ENCODE results near the gene TRAP1. TPM values are rescaled to one million over a fixed set of nuclear protein-coding genes. Genes with fewer than 3 reads are reported as not detected.
"Not testable (repeated sequence)": the region's sequence is repeated elsewhere in the genome, so short reads cannot be mapped to it uniquely, and the experiment has no call there.

The TRAP1 gene
- total RNA-seq, 1 donor from 2014 or later = 299 TPM

DNA sequence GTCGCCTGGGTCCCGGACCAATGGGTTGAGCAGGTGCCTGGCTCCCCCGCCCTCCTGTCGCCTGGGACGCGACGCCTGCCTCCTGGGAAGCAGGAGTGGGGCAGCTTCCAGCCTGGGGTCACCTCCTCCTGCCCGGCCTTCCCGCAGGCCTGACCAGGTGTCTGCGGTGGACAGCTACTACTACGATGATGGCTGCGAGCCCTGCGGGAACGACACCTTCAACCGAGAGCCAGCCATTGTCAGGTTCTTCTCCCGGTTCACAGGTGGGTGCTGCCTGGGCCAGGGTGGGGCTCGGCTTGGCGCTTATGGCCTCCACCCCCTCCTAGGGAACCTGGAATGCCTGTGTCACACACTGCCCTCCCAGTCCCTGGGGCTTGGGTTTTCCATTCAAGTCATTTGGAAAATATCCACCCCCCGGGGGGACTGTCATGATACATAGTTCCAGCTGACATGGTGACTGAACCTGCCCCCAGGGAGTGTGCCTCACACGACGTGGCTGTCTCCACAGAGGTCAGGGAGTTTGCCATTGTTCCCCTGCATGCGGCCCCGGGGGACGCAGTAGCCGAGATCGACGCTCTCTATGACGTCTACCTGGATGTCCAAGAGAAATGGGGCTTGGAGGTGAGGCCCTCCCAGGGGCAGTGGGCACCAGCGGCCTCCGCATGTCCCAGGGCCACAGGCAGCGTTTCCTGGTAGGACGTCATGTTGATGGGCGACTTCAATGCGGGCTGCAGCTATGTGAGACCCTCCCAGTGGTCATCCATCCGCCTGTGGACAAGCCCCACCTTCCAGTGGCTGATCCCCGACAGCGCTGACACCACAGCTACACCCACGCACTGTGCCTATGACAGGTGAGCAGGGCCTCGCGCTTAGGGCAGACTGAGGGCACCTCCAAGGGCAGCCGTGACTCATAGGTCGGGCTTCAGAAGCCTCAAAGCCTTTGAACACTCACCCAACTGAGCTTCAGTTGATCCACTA is 60.5 kb downstream of the TRAP1 start:
- peaks cover 12% of the 10 kb centered on the region for H3K4me1 Mint-ChIP-seq (ENCODE audit: low read depth)
- no peaks in the 10 kb centered on the region for H3K27me3 Mint-ChIP-seq (ENCODE audit: low read depth)
- peaks cover 69% of the 10 kb centered on the region for H3K36me3 Mint-ChIP-seq (ENCODE audit: low read depth)
- no peak overlapping the region for H3K27ac Mint-ChIP-seq
- DNase-seq (ENCODE audit: low spot score) = no peak
- H3K9me3 Mint-ChIP-seq = no peaks in the 10 kb centered on the region
- no peak overlapping the region for H3K4me3 Mint-ChIP-seq (ENCODE audit: low read depth)
- intact Hi-C loops (cut with micrococcal nuclease) = no loop called here

DNA sequence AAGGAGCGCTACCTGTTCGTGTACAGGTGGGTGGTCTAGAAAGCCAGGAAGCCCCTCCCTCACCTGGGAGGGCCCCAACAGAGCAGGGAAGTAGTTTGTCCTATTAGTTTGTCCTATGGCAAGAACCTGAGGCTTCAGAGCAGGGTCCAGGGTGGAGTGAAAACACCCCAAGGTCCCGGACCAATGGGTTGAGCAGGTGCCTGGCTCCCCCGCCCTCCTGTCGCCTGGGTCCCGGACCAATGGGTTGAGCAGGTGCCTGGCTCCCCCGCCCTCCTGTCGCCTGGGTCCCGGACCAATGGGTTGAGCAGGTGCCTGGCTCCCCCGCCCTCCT is 61.2 kb downstream of the TRAP1 start:
- peaks cover 69% of the 10 kb centered on the region for H3K36me3 Mint-ChIP-seq (ENCODE audit: low read depth)
- DNase-seq (ENCODE audit: low spot score); intact Hi-C loops (cut with micrococcal nuclease): not testable (repeated sequence)

DNA sequence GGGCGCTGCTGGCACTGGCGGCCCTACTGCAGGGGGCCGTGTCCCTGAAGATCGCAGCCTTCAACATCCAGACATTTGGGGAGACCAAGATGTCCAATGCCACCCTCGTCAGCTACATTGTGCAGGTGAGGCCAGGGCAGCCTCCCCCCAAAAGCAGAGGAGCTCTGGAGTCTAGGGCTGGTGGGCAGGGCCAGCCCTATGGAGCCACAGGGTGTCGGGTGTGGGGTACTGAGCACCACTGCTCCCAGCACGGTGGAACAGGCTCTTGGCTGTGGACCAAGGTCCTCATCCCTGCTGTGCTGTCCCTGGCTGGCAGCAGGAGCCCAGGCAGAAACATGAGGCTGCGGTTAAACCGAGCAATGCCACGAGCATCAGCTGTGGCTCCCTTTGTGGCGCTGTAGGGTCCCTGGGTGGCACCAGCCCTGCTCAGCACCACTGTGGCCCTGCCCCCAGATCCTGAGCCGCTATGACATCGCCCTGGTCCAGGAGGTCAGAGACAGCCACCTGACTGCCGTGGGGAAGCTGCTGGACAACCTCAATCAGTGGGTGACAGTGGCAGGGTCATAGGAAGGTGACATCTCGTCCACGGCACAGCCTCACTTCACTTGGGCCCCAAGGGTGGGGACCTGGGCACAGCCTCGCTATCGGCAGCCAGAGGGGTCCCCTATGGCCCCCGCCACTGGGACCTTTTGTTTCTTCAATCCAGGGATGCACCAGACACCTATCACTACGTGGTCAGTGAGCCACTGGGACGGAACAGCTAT is 61.7 kb downstream of the TRAP1 start:
- intact Hi-C loops (cut with micrococcal nuclease) = no loop called here
- DNase-seq (ENCODE audit: low spot score) = no peak
- Mint-ChIP-seq H3K27me3 (ENCODE audit: low read depth) (no peaks in the 10 kb centered on the region), H3K27ac (no peak overlapping the region), H3K9me3 (no peaks in the 10 kb centered on the region), H3K36me3 (ENCODE audit: low read depth) (peaks cover 68% of the 10 kb centered on the region), H3K4me3 (ENCODE audit: low read depth) (no peak overlapping the region), H3K4me1 (ENCODE audit: low read depth) (peaks cover 12% of the 10 kb centered on the region)

More for the DNA sequence above, 61.2 kb downstream of the TRAP1 start:
- not testable (repeated sequence) for H3K27me3 Mint-ChIP-seq (ENCODE audit: low read depth); H3K4me3 Mint-ChIP-seq (ENCODE audit: low read depth); H3K9me3 Mint-ChIP-seq; H3K27ac Mint-ChIP-seq
- peaks cover 12% of the 10 kb centered on the region for H3K4me1 Mint-ChIP-seq (ENCODE audit: low read depth)

DNA sequence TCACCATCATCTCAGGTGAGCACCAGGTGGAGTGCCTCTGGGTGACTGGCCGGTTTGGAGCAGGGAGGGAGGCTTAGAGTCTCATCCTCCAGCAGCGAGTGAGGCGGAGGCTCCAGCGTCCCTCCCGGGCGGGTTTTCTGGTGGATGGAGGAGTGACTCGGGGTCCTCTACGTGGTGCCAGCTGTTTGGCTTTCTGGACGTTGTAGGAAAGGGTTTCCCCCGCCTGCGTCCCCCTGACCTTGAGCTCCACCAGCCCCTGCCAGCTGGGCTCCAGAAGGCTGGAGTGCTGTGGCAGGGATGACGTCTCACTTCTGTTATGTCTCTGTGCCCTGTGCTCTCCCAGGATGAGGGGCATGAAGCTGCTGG is 62.3 kb downstream of the TRAP1 start:
- Mint-ChIP-seq H3K36me3 (ENCODE audit: low read depth) (peaks cover 65% of the 10 kb centered on the region), H3K4me3 (ENCODE audit: low read depth) (no peak overlapping the region), H3K27ac (no peak overlapping the region), H3K9me3 (no peaks in the 10 kb centered on the region), H3K27me3 (ENCODE audit: low read depth) (no peaks in the 10 kb centered on the region), H3K4me1 (ENCODE audit: low read depth) (peaks cover 12% of the 10 kb centered on the region)
- intact Hi-C loops (cut with micrococcal nuclease) = no loop called here
- no peak for DNase-seq (ENCODE audit: low spot score)

DNA sequence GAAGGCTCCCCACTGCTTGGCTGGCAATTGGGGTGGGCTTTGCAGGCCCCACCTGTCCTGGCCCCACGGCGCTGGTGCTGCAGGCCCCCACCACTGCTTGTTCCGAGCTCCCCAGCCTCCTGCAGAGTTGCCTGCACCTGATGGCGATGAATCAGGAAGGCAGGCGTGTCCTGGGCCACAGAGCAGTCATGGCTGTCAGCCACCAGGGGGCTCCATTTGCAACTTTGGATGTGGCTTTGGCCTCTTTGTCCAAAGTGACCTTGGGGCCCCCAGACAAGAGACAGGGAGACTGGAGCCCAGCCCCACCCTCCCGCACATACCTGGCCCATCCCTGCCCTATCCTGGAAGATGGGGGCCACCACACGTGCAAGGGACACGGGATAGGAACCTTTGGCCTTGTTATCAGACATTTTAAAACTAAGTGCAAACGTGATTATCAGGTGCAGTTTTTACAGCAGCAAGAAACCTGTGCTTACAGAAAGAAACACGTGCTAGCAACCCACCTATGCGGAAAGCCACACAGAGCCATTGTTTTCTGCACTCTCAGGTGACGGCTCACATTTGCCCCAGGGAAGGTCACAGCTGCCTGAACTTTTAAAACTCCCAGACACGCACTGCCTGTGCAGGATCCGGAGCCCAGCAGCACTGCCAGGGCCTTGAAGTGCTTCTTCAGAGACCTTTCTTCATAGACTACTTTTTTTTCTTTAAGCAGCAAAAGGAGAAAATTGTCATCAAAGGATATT is 62.9 kb downstream of the TRAP1 start, which contains the start of gene DNASE1:
Gene DNASE1 (plus strand): TSS at position 443 of the 743 bp plus-strand sequence. CDS start 683 bp downstream, outside the sequence.
- Mint-ChIP-seq H3K27ac (no peak within 1 kb of the TSS), H3K27me3 (ENCODE audit: low read depth) (no peaks in the 10 kb centered on the region), H3K9me3 (no peaks in the 10 kb centered on the region), H3K4me1 (ENCODE audit: low read depth) (peaks cover 6% of the 10 kb centered on the region), H3K36me3 (ENCODE audit: low read depth) (peaks cover 59% of the 10 kb centered on the region), H3K4me3 (ENCODE audit: low read depth) (no peak within 1 kb of the TSS)
- intact Hi-C loops (cut with micrococcal nuclease) = no loop called here
- DNase-seq (ENCODE audit: low spot score) = peak; percentile 50

DNA sequence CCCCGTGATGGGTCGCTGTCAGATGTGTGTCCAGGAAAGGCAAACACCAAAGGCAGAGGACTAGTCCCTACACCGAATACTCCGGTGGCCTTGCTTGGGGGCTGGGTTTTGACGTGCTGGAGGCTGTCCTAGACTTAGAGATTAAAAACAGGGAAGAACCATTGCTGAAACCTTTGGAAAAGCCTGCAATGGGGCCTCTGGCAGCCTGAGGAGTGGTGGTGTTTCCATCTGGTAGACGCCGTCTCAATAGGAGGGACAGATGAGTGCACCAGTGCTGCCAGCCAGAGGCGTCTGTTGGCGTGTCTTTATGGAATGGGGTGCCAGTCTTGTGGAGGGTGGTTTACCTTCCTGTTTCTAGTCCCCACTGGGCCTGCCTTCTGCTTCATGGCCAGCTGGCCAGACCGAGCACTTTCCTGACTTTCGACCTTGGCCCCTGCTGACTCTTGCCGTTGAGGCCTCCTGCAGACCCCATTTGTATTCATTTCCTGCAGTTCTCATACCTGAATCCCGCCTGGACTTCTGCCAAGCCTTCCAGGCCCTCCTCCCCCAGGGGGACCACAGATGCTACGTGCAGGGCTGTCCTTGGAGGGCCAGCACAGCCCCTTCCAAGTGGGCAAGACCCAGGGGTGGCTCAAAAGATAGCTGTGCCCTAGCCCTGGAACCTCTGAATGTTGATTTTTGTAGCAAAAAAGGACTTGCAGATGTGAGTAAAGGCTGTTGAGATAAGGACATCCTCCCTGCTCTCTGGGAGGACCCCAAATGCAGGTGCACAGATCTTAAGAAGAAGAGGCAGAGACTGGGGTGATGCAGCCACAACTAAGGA is 64.7 kb downstream of the TRAP1 start:
- H3K4me1 Mint-ChIP-seq (ENCODE audit: low read depth) = no peaks in the 10 kb centered on the region
- no peaks in the 10 kb centered on the region for H3K27me3 Mint-ChIP-seq (ENCODE audit: low read depth)
- H3K36me3 Mint-ChIP-seq (ENCODE audit: low read depth) = peaks cover 44% of the 10 kb centered on the region
- H3K9me3 Mint-ChIP-seq = no peaks in the 10 kb centered on the region
- H3K4me3 Mint-ChIP-seq (ENCODE audit: low read depth) = no peak overlapping the region
- intact Hi-C loops (cut with micrococcal nuclease) = no loop called here
- H3K27ac Mint-ChIP-seq = no peak overlapping the region
- no peak for DNase-seq (ENCODE audit: low spot score)

DNA sequence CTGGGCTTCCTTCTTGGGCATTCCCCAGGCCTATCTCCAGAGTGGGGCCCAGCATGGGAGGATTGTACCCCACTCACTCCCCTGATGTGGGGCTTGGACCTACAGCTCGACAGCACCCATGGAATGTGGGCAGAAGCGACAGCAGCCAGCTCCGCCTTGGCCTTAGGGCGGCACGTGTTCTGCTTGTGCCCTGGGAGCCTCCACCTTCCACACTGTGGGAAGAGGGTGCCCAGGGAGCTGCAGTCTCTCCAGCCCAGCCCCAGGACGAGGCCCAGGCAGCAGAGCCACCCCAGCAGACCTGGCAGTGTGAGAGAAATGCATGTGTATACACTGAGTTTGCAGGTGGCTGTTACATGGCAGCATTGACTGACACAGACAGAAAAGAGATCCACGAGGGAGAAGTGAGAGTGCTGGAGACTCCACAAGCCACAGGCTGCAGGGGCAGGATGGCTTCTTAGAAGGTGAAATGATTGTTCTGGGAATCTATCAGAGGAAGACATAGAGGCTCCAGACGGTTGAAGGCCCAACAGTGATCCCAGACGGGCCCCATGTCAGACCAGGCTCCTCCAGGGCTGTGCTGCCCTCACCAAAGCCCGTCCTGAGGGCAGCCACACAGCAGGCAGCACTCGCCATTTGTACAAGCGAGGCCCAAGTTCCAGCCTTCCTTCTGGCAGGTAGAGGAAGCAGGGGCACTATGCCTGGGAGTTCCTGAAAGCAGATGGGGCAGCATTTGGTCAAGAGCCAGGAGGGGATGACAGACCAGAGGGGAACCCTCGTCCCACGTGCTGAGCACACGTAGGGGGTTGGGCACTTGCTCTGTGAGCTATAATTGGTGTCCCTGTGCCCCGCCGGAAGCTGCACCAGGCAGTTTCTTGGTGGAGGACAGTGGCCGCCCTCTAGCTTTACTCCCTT is 65.6 kb downstream of the TRAP1 start:
- no peak for DNase-seq (ENCODE audit: low spot score)

DNA sequence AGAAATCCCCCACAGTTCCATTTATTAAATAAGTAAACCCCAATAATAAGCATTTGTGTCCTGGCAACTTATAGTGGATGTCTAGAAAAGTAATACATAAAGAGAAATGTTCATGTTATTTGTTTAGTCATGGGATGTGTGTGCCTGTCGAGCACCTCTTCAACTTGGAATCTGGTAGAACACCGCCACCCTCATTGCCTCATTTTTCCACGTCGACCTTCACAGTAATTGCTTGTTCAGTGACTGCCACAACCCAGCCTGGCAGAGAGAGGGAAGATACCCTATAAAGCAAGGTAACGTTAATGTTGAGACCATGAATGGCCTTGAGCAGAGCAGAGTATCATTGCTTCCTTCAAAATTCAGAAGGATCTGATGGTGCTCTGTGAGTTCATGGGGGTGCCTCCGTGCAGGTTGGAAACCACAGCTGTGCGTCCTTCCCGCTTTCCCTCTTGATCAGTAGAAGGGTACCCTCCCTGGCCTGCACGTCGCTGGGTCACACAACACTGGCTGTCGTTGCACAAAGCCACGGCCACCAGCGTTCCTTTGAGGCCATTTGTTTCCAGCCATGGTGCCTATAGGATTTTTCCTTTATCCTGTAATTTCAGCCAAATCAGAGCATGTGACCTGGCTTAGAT is 66.6 kb downstream of the TRAP1 start:
- intact Hi-C loops (cut with micrococcal nuclease) = no loop called here
- Mint-ChIP-seq H3K27ac (no peak overlapping the region), H3K4me1 (ENCODE audit: low read depth) (no peaks in the 10 kb centered on the region), H3K36me3 (ENCODE audit: low read depth) (peaks cover 38% of the 10 kb centered on the region), H3K9me3 (no peaks in the 10 kb centered on the region), H3K27me3 (ENCODE audit: low read depth) (no peaks in the 10 kb centered on the region), H3K4me3 (ENCODE audit: low read depth) (no peak overlapping the region)
- DNase-seq (ENCODE audit: low spot score) = no peak

More for the DNA sequence above, 65.6 kb downstream of the TRAP1 start:
- Mint-ChIP-seq H3K27ac (no peak overlapping the region), H3K36me3 (ENCODE audit: low read depth) (peaks cover 35% of the 10 kb centered on the region), H3K9me3 (no peaks in the 10 kb centered on the region), H3K4me1 (ENCODE audit: low read depth) (no peaks in the 10 kb centered on the region), H3K4me3 (ENCODE audit: low read depth) (no peak overlapping the region), H3K27me3 (ENCODE audit: low read depth) (no peaks in the 10 kb centered on the region)
- intact Hi-C loops (cut with micrococcal nuclease) = no loop called here

DNA sequence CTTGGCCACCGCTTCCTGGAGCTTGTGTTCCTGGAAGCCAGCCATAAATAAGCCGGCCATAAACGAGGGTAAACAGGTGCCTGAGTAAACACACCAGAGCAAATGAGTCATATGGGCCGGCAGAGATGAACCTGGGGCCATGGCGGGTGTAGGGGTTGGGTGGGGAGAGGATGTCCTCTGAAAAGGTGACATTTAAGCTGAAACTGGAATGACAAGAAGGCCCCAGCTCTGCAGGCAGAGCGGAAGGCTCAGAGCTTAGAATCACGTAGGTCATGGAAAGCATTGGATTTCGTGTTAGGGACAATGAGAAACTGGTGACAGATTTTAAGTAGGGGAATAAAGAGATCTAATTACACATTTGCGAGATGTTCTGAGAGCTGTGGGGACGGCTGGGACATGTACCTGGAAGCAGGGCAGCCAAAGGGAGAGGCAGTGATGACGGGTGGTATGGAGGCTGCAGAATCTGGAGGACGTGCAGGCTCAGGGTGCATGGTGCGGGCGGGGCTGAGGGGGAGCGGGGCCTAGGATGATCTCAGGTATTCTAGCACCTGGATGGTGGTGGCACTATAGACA is 70.9 kb downstream of the TRAP1 start:
- no peak for DNase-seq (ENCODE audit: low spot score)

DNA sequence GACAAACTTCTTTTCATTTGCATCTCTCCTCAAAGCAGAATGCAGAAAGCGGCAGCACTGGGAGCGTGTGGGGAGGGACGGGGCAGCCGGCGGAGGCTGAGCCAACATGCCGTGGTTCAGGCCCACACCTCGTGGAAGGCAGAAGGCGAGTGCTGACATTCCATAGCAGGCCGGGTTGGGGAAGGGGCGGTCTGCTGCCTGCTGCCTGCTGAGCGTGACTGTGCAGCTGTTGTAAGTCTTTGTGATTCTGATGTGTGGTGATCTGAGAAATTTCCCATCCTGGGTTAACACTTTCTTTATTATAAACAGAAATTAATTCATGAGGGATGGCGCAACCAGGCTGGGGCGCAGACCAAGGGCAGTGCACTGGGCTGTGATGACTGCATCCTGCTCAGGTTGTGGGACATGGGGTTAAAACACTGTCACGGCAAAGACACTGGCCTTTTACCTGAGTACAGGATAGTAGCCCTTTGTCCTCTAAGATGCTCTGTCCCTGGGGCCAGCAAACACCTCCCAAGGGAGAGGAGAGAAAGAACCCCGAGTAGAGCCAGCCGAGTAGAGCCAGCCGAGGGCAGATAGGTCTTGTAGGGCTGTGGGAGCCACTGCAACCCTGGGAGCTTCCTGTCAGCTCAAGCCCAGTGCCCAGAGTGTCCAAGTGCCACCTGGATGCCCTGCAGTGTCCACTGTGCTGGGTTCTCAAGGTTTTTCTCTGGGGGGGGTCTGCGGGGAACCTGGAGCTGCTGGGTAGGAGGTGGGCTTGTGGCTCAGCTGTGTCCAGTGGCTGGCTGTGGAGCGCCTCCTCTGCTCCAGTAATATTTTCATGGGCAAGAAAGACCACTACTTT is 71.6 kb downstream of the TRAP1 start:
- H3K4me3 Mint-ChIP-seq (ENCODE audit: low read depth) = no peak overlapping the region
- DNase-seq (ENCODE audit: low spot score) = no peak
- peaks cover 6% of the 10 kb centered on the region for H3K36me3 Mint-ChIP-seq (ENCODE audit: low read depth)
- intact Hi-C loops (cut with micrococcal nuclease) = no loop called here
- no peak overlapping the region for H3K27ac Mint-ChIP-seq
- no peaks in the 10 kb centered on the region for H3K4me1 Mint-ChIP-seq (ENCODE audit: low read depth)
- H3K27me3 Mint-ChIP-seq (ENCODE audit: low read depth) = no peaks in the 10 kb centered on the region
- no peaks in the 10 kb centered on the region for H3K9me3 Mint-ChIP-seq

More for the DNA sequence above, 70.9 kb downstream of the TRAP1 start:
- no peaks in the 10 kb centered on the region for H3K4me1 Mint-ChIP-seq (ENCODE audit: low read depth)
- intact Hi-C loops (cut with micrococcal nuclease) = no loop called here
- peaks cover 12% of the 10 kb centered on the region for H3K36me3 Mint-ChIP-seq (ENCODE audit: low read depth)
- H3K27ac Mint-ChIP-seq = no peak overlapping the region
- H3K9me3 Mint-ChIP-seq = no peaks in the 10 kb centered on the region
- H3K4me3 Mint-ChIP-seq (ENCODE audit: low read depth) = no peak overlapping the region
- H3K27me3 Mint-ChIP-seq (ENCODE audit: low read depth) = no peaks in the 10 kb centered on the region
